A673 (cell line): ENCODE measurements around the gene THOP1.

Source experiments
- EZH2 ChIP-seq: fragments of 200-600 bp; sonication (generic); IDR thresholded peaks from 2 replicates; pipeline ENCODE4 v1.6.1; 2017; ENCODE audit warnings: borderline replicate concordance, low read depth, mild to moderate bottlenecking, mixed read lengths, antibody characterized with exemption, low read length; ENCODE audit not compliant: poor library complexity, severe bottlenecking
- TF ChIP-seq, protein P1 (sequence below): fragments of 300-800, 200-600 bp; sonication (generic); conservative IDR thresholded peaks from 2 replicates; pipeline ENCODE4 v1.5.1; 2017; ENCODE audit warnings: low read depth, mild to moderate bottlenecking, antibody characterized with exemption, low read length, moderate library complexity, mixed read lengths

DNA sequence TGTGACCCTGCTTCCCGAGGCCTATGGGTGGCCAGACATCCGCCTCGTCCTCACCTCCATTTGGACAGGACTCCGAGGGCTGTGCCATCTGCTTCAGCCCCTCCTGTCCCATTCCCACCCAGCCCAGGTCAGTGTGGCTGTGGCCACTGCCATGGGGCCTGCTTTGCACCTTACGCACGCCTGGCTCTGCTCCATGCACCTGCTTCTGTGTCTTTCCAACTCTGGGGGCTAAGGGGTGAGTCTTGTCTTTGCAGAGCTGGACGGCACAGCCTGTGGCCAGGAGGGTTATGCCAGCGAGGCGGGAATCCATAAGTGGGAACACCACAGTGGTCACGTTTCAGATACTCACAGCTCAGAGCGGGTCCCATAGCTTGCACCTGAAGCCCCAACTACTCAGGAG is 29.1 kb downstream of the THOP1 start:
- TF ChIP-seq, protein P1, sequence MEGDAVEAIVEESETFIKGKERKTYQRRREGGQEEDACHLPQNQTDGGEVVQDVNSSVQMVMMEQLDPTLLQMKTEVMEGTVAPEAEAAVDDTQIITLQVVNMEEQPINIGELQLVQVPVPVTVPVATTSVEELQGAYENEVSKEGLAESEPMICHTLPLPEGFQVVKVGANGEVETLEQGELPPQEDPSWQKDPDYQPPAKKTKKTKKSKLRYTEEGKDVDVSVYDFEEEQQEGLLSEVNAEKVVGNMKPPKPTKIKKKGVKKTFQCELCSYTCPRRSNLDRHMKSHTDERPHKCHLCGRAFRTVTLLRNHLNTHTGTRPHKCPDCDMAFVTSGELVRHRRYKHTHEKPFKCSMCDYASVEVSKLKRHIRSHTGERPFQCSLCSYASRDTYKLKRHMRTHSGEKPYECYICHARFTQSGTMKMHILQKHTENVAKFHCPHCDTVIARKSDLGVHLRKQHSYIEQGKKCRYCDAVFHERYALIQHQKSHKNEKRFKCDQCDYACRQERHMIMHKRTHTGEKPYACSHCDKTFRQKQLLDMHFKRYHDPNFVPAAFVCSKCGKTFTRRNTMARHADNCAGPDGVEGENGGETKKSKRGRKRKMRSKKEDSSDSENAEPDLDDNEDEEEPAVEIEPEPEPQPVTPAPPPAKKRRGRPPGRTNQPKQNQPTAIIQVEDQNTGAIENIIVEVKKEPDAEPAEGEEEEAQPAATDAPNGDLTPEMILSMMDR, result no peak
- TF ChIP-seq EZH2, result no peak
